ENCODE data around the gene ADCK1. TPM values are rescaled to one million over a fixed set of nuclear protein-coding genes. Genes with fewer than 3 reads are reported as not detected.

Gene ADCK1
- total and polyA plus RNA-seq, 5 donors from 2014 or later = 2.0 to 10.5 (median 3.8) TPM

DNA sequence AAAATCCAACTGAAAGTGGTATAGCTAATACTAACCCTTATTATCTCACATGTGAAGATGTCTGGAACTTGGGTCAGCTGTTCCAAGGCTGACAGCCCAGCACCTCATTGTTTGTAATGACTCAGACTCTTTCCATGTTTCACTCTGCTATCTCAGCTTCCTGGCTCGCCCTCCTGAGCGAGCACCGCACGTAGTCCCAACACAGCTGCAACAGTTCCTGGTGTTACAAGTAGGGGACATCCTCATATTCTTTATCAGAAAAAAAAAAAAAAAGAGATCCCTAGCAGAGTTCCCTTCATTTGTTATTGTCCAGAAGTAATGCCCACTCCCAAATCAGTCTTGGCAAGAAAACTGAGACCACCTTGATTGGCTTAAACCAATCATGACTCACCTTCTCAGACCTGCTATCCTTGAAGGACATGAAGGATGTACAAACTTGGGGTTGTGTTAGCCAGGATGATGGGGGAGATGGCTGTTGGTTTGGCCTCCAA lies 92.5 kb downstream of the ADCK1 start:
- no peak overlapping the region for H3K27ac ChIP-seq (ENCODE audit: insufficient read depth, low read length, poor library complexity, severe bottlenecking)
- no peak overlapping the region for H3K27ac Mint-ChIP-seq
- H3K36me3 ChIP-seq (ENCODE audit: control insufficient read depth, insufficient read depth, low read length) = peaks cover 2% of the 10 kb centered on the region

DNA sequence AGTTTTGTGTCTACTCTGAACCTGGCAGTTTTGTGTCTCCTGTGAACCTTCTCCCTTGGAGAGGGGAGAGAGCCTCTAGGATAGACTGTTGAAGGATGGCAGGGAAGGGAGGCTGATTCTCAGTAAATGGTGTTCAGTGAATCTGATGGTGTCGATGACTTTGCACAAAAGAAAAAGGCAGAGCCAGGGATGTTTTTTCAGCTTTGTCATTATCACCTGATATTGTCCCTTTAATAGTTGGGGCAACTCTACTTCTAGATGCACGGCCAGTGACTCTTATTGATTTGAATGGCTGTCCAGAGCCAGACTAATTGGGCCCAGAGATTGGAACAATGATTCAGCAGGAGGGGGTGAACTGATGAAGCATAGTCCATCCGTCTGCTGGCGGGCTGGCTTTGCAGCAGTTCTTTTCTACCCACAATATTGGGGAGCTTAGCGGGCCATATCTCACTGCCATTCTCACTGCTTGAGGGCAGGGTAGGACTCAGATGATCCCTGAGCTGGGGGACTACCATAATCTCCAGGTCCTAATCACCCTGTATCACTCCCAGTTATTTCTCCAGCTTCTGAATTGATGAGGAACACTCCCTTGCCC lies 93.1 kb downstream of the ADCK1 start:
- H3K27ac Mint-ChIP-seq = no peak overlapping the region
- ATAC-seq (ENCODE audit: low read depth in 2 of 2) = no peak

More for the DNA sequence above, 92.5 kb downstream of the ADCK1 start:
- ATAC-seq (ENCODE audit: low read depth in 2 of 2) (no peak), DNase-seq (no peak)
- no peaks in the 10 kb centered on the region for H3K4me1 Mint-ChIP-seq
- no peak overlapping the region for H3K4me3 Mint-ChIP-seq
- H3K4me1 ChIP-seq (ENCODE audit: control insufficient read depth, insufficient read depth, low read length, poor library complexity, severe bottlenecking) = no peaks in the 10 kb centered on the region
- H3K27me3 Mint-ChIP-seq = no peaks in the 10 kb centered on the region
- no peak overlapping the region for H3K4me3 ChIP-seq (ENCODE audit: low read depth, low read length)
- H3K9me3 ChIP-seq (ENCODE audit: control insufficient read depth in 2 of 2, low read length in 2 of 2) = no peaks in the 10 kb centered on the region
- H3K9me3 Mint-ChIP-seq = peaks cover 0 to 15% (median 4%) of the 10 kb centered on the region in 7 donors
- H3K27me3 ChIP-seq (ENCODE audit: control insufficient read depth, insufficient read depth, low read length) = no peaks in the 10 kb centered on the region
- H3K36me3 Mint-ChIP-seq = peaks cover 55% of the 10 kb centered on the region

DNA sequence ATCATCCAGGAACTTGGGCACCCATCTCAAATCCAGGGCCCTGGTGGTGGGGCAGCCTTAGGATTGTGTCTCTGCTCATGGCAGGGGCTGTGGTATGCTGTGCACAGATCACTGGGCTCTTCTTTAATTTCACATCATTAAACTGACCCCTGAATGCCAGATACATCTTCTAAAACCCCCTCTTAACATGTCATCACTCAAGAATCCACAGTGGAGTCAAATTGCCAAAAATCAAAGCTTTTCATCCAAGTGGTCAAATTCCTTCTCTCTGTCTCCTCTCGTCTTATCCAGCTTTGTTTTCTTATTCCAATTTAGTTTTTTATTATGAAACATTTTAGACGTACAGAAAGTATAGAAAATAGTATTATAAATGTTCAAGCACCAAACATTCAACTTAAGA lies 97.5 kb downstream of the ADCK1 start:
- Mint-ChIP-seq H3K4me1 (peaks cover 0 to 4% (median 0%) of the 10 kb centered on the region in 4 donors), H3K4me3 (no peak overlapping the region), H3K9me3 (peaks cover 0 to 3% (median 0%) of the 10 kb centered on the region in 7 donors), H3K27me3 (no peaks in the 10 kb centered on the region), H3K27ac (no peak overlapping the region), H3K36me3 (peaks cover 50% of the 10 kb centered on the region)
- Histone ChIP-seq H3K9me3 (ENCODE audit: control insufficient read depth in 2 of 2, low read length in 2 of 2) (no peaks in the 10 kb centered on the region), H3K36me3 (ENCODE audit: control insufficient read depth, insufficient read depth, low read length) (no peaks in the 10 kb centered on the region), H3K27me3 (ENCODE audit: control insufficient read depth, insufficient read depth, low read length) (no peaks in the 10 kb centered on the region), H3K4me1 (ENCODE audit: control insufficient read depth, insufficient read depth, low read length, poor library complexity, severe bottlenecking) (no peaks in the 10 kb centered on the region), H3K4me3 (ENCODE audit: low read depth, low read length) (no peak overlapping the region), H3K27ac (ENCODE audit: insufficient read depth, low read length, poor library complexity, severe bottlenecking) (no peak overlapping the region)
- no peak for ATAC-seq (ENCODE audit: low read depth in 2 of 2)
- no peak for DNase-seq

More for the DNA sequence above, 93.1 kb downstream of the ADCK1 start:
- peaks cover 0 to 11% (median 3%) of the 10 kb centered on the region in 7 donors for H3K9me3 Mint-ChIP-seq
- no peaks in the 10 kb centered on the region for H3K9me3 ChIP-seq (ENCODE audit: control insufficient read depth in 2 of 2, low read length in 2 of 2)
- H3K27me3 Mint-ChIP-seq = no peaks in the 10 kb centered on the region
- DNase-seq = no peak
- no peaks in the 10 kb centered on the region for H3K27me3 ChIP-seq (ENCODE audit: control insufficient read depth, insufficient read depth, low read length)
- H3K27ac ChIP-seq (ENCODE audit: insufficient read depth, low read length, poor library complexity, severe bottlenecking) = no peak overlapping the region
- peaks cover 2% of the 10 kb centered on the region for H3K36me3 ChIP-seq (ENCODE audit: control insufficient read depth, insufficient read depth, low read length)
- H3K4me3 ChIP-seq (ENCODE audit: low read depth, low read length) = no peak overlapping the region
- peaks cover 50% of the 10 kb centered on the region for H3K36me3 Mint-ChIP-seq
- H3K4me1 ChIP-seq (ENCODE audit: control insufficient read depth, insufficient read depth, low read length, poor library complexity, severe bottlenecking) = no peaks in the 10 kb centered on the region
- no peaks in the 10 kb centered on the region for H3K4me1 Mint-ChIP-seq
- no peak overlapping the region for H3K4me3 Mint-ChIP-seq

DNA sequence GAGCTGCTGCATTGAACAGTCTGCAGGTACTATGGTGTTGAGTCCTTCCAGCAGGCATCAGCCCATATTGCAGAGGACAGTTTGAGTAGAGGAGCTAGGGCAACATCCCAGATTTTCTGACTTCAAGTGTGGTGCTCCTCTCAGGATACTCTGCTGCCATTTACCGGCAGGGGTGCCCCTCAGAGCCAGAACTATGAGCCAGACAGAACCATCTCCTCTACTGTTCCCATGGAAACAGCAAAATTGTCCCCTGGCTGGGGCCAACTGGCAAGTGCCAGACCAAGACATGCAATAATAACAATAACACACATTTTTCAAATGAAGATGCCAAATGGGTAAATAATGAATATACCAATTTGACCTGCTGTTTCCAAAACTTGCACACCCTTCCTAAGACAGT lies 102.9 kb downstream of the ADCK1 start:
- Mint-ChIP-seq H3K4me3 (no peak overlapping the region), H3K27me3 (no peaks in the 10 kb centered on the region), H3K36me3 (peaks cover 48% of the 10 kb centered on the region), H3K4me1 (peaks cover 0 to 5% (median 0%) of the 10 kb centered on the region in 4 donors), H3K27ac (no peak overlapping the region), H3K9me3 (peaks cover 0 to 2% (median 0%) of the 10 kb centered on the region in 7 donors)
- H3K4me3 ChIP-seq (ENCODE audit: low read depth, low read length) = no peak overlapping the region
- no peaks in the 10 kb centered on the region for H3K4me1 ChIP-seq (ENCODE audit: control insufficient read depth, insufficient read depth, low read length, poor library complexity, severe bottlenecking)
- ATAC-seq (ENCODE audit: low read depth in 2 of 2) (no peak), DNase-seq (no peak)
- H3K27ac ChIP-seq (ENCODE audit: insufficient read depth, low read length, poor library complexity, severe bottlenecking) = no peak overlapping the region
- no peaks in the 10 kb centered on the region for H3K9me3 ChIP-seq (ENCODE audit: control insufficient read depth in 2 of 2, low read length in 2 of 2)
- no peaks in the 10 kb centered on the region for H3K36me3 ChIP-seq (ENCODE audit: control insufficient read depth, insufficient read depth, low read length)
- H3K27me3 ChIP-seq (ENCODE audit: control insufficient read depth, insufficient read depth, low read length) = no peaks in the 10 kb centered on the region

DNA sequence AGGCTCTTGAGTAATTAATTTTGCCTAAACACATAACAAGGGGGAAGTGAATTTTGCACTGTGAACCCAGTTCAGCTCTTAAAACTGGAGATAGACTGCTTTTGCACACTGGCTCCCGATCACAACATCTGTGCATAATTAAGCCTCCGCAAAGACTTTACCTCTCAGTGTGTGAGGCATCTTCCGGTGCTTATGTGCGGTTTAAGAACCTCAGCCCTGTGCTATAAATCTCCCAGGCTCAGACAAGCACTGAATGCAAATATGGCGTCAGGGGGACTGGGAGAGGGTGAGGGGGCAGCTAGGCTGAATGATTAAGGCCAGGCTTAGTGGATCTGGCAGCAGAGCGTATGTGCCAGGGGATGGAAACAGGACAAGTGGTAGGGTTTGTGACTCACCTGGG lies 103.3 kb downstream of the ADCK1 start:
- no peak for DNase-seq
- H3K9me3 ChIP-seq (ENCODE audit: control insufficient read depth in 2 of 2, low read length in 2 of 2) = no peaks in the 10 kb centered on the region
- peaks cover 0 to 2% (median 0%) of the 10 kb centered on the region in 7 donors for H3K9me3 Mint-ChIP-seq
- no peak for ATAC-seq (ENCODE audit: low read depth in 2 of 2)
- no peaks in the 10 kb centered on the region for H3K36me3 ChIP-seq (ENCODE audit: control insufficient read depth, insufficient read depth, low read length)
- no peaks in the 10 kb centered on the region for H3K4me1 ChIP-seq (ENCODE audit: control insufficient read depth, insufficient read depth, low read length, poor library complexity, severe bottlenecking)
- H3K27me3 ChIP-seq (ENCODE audit: control insufficient read depth, insufficient read depth, low read length) = no peaks in the 10 kb centered on the region
- H3K27ac Mint-ChIP-seq = no peak overlapping the region
- no peaks in the 10 kb centered on the region for H3K27me3 Mint-ChIP-seq
- H3K36me3 Mint-ChIP-seq = peaks cover 45% of the 10 kb centered on the region
- H3K4me3 ChIP-seq (ENCODE audit: low read depth, low read length) = no peak overlapping the region
- H3K27ac ChIP-seq (ENCODE audit: insufficient read depth, low read length, poor library complexity, severe bottlenecking) = no peak overlapping the region
- no peak overlapping the region for H3K4me3 Mint-ChIP-seq
- peaks cover 0 to 5% (median 0%) of the 10 kb centered on the region in 4 donors for H3K4me1 Mint-ChIP-seq

DNA sequence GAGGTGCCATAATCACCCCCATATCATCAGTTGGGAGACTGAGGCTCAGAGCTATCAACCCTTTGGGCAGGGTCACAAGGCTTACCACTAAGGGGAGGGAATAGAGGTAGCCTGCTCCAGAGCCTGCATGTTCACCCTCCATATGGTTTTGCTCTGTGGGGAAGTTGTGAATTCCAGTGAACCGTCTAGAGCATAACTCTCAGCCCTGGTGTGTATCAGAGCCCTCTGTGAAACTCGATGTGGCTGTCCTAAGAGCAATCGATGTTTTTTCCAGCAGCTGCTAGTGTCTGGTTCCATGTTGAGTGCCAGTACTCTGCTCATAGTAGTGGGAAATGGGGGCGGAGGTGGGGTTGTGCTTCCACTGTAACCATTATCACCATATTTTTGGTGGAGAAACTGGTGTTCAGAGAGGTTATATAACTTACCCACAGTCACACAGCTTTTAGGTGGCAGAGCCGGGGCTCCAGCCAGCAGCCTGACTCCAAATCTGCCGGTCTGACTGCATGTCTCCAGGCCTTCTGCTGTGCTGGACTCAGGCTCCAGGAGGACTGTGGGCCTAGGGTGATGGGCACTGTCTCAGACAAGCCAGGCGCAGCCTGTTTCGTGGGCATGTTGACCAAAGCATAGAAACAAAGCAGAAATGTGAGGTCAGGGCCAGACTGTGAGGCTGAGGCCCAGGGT lies 104.2 kb downstream of the ADCK1 start:
- peaks cover 45% of the 10 kb centered on the region for H3K36me3 Mint-ChIP-seq
- DNase-seq = no peak
- H3K4me1 ChIP-seq (ENCODE audit: control insufficient read depth, insufficient read depth, low read length, poor library complexity, severe bottlenecking) = no peaks in the 10 kb centered on the region
- H3K27me3 Mint-ChIP-seq = no peaks in the 10 kb centered on the region
- no peaks in the 10 kb centered on the region for H3K36me3 ChIP-seq (ENCODE audit: control insufficient read depth, insufficient read depth, low read length)
- peaks cover 3 to 6% (median 6%) of the 10 kb centered on the region in 4 donors for H3K4me1 Mint-ChIP-seq
- ATAC-seq (ENCODE audit: low read depth in 2 of 2) = no peak
- no peak overlapping the region for H3K4me3 ChIP-seq (ENCODE audit: low read depth, low read length)
- no peak overlapping the region for H3K27ac ChIP-seq (ENCODE audit: insufficient read depth, low read length, poor library complexity, severe bottlenecking)
- H3K27ac Mint-ChIP-seq = no peak overlapping the region
- H3K27me3 ChIP-seq (ENCODE audit: control insufficient read depth, insufficient read depth, low read length) = no peaks in the 10 kb centered on the region
- H3K9me3 ChIP-seq (ENCODE audit: control insufficient read depth in 2 of 2, low read length in 2 of 2) = no peaks in the 10 kb centered on the region
- H3K9me3 Mint-ChIP-seq = peaks cover 0 to 2% (median 0%) of the 10 kb centered on the region in 7 donors
- H3K4me3 Mint-ChIP-seq = no peak overlapping the region

DNA sequence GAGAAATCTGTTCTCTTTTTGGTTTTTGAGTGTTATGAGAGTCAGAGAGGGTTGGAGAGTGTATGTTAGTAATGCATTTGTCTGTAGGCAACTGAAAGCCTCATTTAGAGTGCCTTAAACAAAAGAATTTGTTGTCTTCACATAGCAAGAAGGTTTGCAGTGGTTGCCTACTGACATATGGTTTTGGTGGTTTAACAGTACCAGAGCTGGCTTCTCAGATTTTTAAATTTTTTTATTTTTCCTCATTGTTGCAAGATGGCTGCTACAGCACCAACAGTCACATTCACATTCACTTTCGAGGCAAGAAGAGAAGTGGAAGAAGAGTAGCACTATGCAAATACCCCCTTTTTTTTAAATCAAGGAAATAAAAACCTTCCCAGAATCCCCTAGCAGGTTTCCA lies 106.5 kb downstream of the ADCK1 start:
- DNase-seq = no peak
- H3K9me3 Mint-ChIP-seq = no peaks in the 10 kb centered on the region
- Histone ChIP-seq H3K36me3 (ENCODE audit: control insufficient read depth, insufficient read depth, low read length) (no peaks in the 10 kb centered on the region), H3K27me3 (ENCODE audit: control insufficient read depth, insufficient read depth, low read length) (no peaks in the 10 kb centered on the region), H3K27ac (ENCODE audit: insufficient read depth, low read length, poor library complexity, severe bottlenecking) (no peak overlapping the region), H3K4me3 (ENCODE audit: low read depth, low read length) (no peak overlapping the region), H3K4me1 (ENCODE audit: control insufficient read depth, insufficient read depth, low read length, poor library complexity, severe bottlenecking) (no peaks in the 10 kb centered on the region), H3K9me3 (ENCODE audit: control insufficient read depth in 2 of 2, low read length in 2 of 2) (no peaks in the 10 kb centered on the region)
- peaks cover 3 to 12% (median 6%) of the 10 kb centered on the region in 4 donors for H3K4me1 Mint-ChIP-seq
- H3K4me3 Mint-ChIP-seq = no peak overlapping the region
- no peak overlapping the region for H3K27ac Mint-ChIP-seq
- ATAC-seq (ENCODE audit: low read depth in 2 of 2) = no peak
- H3K27me3 Mint-ChIP-seq = no peaks in the 10 kb centered on the region
- peaks cover 41% of the 10 kb centered on the region for H3K36me3 Mint-ChIP-seq

Measured in CD4-positive, CD25-positive, alpha-beta regulatory T cell (primary cell).